Sigmoid colon (tissue), 4 donors: ENCODE measurements around the gene GJD4.

Experiments
- POLR2A ChIP-seq, 2 donors: fragments of 450-650 bp; IDR thresholded peaks; one replicate each; pipeline ENCODE4 v1.6.1; 2016; ENCODE audit warnings: antibody characterized with exemption in 2 of 2, mild to moderate bottlenecking in 2 of 2, moderate library complexity in 2 of 2
- POLR2AphosphoS5 ChIP-seq, 4 donors: sonication (generic); formaldehyde crosslinking; IDR thresholded peaks; one replicate each; pipeline ENCODE4 v1.6.1; 2017; ENCODE audit warnings: antibody characterized with exemption in 4 of 4
- TF ChIP-seq, protein P1 (sequence below), 4 experiments: fragments of 450-650 bp in 3 of 4; fragments of 200-600 bp in 1 of 4; IDR thresholded peaks; one replicate each; pipeline ENCODE4 v1.5.1; 2016 to 2019; ENCODE audit warnings: antibody characterized with exemption in 4 of 4, mild to moderate bottlenecking in 3 of 4, moderate library complexity in 2 of 4

GRCh38 chr10:35626971-35627507 lies 21.9 kb downstream of the GJD4 start:
- no peak for TF ChIP-seq POLR2AphosphoS5 (IDR thresholded peaks at IDR 0.05)
- TF ChIP-seq, protein P1, sequence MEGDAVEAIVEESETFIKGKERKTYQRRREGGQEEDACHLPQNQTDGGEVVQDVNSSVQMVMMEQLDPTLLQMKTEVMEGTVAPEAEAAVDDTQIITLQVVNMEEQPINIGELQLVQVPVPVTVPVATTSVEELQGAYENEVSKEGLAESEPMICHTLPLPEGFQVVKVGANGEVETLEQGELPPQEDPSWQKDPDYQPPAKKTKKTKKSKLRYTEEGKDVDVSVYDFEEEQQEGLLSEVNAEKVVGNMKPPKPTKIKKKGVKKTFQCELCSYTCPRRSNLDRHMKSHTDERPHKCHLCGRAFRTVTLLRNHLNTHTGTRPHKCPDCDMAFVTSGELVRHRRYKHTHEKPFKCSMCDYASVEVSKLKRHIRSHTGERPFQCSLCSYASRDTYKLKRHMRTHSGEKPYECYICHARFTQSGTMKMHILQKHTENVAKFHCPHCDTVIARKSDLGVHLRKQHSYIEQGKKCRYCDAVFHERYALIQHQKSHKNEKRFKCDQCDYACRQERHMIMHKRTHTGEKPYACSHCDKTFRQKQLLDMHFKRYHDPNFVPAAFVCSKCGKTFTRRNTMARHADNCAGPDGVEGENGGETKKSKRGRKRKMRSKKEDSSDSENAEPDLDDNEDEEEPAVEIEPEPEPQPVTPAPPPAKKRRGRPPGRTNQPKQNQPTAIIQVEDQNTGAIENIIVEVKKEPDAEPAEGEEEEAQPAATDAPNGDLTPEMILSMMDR (IDR thresholded peaks at IDR 0.05) = no peak
- TF ChIP-seq POLR2A (IDR thresholded peaks at IDR 0.05) = no peak
